HG02642 (cell line): Measurements from ENCODE around the gene ATAD3B.
"Not testable (repeated sequence)": the region's sequence is repeated elsewhere in the genome, so short reads cannot be mapped to it uniquely, and the experiment has no call there.

ENCODE experiments used
- ATAC-seq: cut with Tn5 transposase; IDR thresholded peaks from one replicate; pipeline ENCODE4 v1.9.1; 2021; ENCODE audit warnings: mild to moderate bottlenecking; ENCODE audit not compliant: unreplicated experiment, poor library complexity

ATAD3B gene

DNA sequence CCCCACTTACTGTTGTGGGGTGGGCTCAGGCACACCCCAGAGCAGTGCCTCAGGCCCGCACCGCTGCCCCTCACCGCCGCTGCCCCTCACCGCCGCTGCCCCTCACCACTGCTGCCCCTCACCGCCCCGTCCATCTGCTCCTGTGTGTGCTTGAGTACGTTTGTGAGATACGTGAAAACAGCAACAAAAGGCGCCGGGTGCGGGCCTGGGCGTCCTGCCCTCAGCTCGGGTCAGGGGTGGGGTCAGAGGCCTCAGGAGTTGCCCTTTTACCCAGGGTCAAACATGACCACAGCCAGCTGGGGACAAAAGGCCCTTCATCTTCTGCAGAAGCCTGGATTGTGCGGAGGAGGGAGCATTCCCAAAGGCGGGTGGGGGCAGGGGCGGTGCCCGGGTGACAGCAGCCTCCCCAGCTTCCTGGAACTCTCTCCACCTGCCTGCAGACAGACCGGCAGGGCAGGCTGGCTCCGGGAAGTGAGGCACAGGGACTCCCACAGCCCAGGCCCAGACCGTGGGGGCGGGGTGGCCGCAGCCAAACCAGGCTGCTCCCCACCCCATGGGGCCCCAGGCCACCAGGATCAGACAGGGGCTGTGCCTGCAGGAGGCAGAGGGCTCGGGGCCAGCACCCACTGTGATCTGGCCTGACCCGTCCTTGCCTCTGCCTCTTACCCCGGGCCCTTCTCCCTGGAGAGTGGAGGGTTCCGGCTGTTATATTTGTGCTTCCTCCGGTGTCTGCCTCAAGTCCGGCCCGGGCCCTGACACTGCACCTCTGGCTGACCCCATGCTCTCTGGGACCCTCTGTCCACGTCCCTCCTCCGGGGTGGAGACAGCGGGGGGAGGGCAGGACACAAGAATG, 38.4 kb upstream of the ATAD3B start:
- no peak for ATAC-seq

DNA sequence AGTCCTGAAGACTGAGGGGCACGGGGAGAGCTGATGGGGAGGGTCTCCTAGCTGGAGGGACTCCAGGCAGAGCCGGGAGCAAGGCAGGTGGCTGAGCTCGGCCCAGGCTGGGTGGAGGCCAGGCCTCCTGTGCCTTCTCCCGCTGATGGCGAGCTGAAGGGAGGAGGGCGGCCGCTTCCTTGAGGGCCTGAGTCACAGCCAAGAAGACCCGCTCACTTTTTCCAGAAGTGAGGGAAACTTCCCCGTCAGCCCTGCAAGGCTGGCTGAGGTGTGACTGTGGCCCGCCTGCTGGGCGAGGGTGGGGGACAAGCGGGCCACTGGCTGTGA, 37.8 kb upstream of the ATAD3B start:
- ATAC-seq, result no peak

DNA sequence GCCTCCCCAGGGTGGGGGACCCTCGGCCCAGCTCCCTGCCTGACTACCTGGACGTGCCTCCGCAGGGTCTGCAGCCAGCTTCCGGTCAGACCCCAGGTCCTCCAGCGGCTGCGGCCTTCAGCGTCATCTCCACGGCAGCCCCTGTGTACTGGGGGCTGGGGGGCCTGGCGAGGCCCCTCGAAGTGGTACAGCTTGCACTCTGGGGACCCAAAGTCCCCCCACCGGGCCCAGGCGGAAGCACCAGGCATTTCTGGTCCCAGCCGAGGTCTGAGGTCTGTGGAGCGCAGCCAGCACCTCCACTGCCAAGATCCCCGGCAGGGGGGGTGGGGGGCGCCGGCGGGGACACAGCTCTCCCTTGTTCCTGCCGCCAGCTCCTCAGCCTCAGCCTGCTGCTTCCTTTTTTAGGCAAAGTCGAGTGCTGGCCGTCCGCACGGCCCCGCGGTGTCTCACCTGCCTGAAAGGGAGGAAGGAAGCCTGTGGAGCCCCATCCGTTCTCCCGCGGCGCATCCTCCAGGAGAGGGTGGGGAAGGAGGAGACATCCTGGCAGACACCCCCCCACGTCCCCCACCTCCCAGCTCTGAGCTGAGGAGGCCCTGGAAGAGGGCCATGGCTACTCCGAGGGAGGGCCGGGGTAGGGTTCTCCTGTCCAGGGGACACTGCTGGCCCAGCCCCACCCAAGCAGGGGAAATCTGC, 37.3 kb upstream of the ATAD3B start:
- no peak for ATAC-seq

DNA sequence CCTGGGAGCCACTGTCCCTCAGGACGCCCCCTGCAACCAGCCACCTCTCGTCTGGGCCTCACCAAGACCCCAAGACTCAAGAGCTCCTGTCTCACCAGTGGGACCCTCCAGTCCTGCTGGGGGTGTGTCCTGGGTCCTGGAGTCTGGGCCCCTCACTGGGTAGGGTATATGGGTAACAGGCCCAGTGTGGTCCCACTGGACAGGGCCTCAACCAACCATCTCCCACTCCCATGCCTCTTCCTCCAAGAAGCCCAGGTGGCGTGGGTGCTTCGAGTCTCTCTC, 36.8 kb upstream of the ATAD3B start:
- ATAC-seq, result no peak

DNA sequence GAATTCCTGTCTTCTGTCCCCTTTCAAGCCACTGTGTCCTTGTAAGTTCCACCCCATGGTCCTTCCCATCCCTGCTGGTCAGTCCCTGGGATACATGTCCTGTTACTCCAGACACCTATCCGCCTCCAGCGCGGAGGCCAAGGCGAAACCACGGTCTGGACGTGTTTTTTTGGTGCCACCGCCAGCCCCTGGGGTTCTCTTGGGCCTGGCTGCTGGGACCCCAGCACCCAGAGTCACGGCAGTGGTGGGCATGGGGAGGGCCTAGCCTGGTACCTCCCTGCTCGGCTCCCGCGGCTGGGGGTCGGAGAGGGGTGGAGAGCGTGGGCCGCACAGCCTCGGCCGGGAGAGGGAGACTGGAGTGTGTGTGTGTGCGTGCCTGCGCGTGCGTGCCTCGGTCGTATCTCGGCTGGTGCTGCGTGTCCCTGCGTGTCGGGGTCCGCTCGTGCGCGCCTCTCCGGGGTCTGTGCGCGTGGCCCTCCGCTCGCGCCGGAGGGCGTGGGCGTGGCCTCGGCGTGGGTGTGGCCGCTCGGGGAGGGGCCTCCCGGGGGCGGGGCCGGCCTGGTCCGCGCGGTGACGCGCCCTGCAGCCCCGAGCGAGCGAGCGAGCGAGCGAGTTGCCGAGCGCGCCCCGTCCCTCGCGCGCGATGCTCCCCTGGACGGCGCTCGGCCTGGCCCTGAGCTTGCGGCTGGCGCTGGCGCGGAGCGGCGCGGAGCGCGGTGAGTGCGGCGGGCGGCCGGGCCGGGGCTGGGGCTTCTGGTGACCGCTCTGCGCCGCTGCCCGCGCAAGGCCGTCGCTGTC, 36.3 kb upstream of the ATAD3B start, which contains the start of gene VWA1:
TSS of gene VWA1 (plus strand) at position 585 of the 798 bp plus-strand sequence. CDS start at position 644, 59 bp downstream.
- ATAC-seq, result peak; percentile 45

DNA sequence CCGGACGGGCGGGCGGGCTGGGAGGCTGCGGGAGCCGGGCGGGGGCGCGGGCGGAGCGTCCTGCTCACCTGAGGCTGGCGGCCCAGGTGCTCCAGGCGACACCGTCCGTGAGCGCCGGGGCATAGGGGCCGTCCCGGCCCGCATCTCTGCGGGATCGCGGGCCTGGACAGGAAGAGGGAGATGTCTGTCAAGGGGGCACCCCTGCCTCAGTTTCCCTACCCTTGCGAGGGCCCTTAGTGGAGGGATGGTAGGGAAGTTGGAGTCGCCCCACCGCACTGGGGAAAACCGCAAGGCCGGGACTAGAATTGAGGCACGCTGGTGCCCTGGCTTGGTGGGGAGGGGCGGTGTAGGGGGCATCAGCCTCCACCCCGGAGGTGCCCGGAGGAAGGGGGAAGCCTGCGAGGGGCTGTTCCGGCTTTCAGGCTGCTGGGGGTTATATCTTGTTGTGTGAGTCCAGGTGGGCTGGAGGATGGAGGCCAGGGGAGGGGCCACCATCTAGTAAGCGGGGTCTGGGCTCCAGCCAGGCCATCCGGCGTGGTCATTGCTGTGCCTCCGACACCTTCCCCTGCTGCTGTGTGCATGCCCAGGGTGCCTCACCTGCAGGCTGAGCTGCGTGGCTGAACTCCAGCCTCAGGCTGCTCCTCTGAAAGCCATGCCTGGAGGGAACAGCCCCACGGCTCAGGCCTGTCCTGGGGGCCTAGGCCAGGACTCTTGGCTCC, 35.5 kb upstream of the ATAD3B start:
- ATAC-seq, result no peak

DNA sequence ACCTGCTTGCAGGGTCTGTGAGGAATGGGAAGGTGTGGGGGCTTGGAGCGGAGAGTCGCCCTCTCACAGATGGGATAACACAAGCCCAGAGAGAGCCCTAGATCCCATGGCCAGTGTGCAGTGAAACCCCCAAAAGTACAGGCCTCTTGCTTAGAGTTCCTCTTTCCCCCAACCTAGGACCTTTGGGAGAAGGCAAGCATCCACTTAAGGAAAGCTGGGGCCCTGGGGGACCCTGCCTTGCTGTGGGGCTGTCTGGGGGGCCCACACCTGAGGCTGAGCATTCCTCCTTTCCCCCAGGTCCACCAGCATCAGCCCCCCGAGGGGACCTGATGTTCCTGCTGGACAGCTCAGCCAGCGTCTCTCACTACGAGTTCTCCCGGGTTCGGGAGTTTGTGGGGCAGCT, 34.9 kb upstream of the ATAD3B start:
- ATAC-seq, result no peak

DNA sequence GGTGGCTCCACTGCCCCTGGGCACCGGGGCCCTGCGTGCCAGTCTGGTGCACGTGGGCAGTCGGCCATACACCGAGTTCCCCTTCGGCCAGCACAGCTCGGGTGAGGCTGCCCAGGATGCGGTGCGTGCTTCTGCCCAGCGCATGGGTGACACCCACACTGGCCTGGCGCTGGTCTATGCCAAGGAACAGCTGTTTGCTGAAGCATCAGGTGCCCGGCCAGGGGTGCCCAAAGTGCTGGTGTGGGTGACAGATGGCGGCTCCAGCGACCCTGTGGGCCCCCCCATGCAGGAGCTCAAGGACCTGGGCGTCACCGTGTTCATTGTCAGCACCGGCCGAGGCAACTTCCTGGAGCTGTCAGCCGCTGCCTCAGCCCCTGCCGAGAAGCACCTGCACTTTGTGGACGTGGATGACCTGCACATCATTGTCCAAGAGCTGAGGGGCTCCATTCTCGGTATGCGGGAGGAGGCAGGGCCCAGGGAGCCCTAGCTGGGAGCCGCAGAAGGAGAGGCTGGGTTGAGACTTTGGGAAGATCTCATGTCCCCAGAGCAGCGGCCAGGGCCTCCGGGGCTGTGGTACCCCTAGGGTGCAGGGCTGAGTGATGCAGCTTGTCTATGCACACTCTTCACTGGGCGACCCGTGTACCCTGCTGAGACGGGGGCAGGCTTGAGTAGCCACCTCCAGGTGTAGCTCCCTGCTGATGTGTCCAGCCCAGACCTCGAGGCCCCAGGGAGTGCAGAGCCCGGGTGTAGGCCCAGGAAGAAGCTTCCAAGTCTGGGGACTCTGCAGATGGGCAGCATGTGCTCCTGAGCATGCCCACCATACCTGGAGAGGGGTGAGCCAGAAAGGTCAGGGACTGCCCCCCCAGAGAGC, 34.3 kb upstream of the ATAD3B start:
- ATAC-seq, result no peak

DNA sequence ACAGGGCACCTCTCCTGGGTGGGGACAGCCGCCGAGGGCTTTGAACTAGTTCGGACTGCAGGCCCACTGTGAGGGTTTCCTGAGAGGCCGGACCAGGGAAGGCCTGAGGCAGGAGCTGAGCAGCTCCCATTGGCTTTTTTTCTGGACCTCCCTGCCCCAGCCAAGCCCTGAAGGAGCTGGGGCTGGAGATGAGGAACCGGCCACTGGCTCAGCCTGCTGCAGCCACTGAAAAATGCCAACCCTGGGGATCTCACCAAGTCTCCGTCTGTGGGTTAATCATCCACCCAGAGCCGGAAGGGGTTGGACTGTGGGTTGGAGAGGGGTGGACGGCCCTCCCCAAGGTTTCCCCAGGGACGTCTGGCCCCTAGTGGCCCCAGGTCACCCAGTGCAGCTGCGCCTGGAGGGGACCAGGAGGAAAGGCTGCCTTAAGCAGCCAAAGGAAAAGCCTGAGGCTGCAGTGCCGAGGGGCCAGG, 33.6 kb upstream of the ATAD3B start:
- peak; percentile 32 for ATAC-seq

DNA sequence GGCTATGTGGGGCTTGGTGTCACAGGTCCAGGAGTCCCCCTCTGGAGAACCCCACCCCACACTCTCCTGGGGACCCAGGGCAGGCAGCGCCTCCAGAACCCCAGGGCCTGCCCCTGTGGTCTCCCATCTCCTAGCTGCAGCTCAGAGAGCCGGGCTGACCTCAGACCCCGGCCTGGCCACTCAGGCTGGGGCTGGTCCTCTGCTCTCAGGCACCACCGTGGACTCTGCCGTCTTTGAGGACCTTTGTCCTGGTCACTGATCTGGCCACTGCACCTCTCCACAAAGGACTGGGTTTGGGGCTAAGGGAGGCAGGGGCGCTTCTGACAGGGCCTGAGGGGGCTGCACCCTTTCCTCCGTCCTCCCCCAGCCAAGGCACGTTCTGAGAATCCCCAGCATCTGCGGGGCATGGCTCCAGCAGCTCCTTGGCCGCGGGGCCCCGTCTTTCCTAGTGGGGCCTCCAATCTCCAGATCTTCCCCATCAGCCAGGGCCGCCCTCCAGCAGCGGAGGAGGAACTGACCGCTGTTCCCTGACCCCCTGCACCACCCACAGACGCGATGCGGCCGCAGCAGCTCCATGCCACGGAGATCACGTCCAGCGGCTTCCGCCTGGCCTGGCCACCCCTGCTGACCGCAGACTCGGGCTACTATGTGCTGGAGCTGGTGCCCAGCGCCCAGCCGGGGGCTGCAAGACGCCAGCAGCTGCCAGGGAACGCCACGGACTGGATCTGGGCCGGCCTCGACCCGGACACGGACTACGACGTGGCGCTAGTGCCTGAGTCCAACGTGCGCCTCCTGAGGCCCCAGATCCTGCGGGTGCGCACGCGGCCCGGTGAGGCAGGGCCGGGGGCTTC, 32.8 kb upstream of the ATAD3B start:
- no peak for ATAC-seq

DNA sequence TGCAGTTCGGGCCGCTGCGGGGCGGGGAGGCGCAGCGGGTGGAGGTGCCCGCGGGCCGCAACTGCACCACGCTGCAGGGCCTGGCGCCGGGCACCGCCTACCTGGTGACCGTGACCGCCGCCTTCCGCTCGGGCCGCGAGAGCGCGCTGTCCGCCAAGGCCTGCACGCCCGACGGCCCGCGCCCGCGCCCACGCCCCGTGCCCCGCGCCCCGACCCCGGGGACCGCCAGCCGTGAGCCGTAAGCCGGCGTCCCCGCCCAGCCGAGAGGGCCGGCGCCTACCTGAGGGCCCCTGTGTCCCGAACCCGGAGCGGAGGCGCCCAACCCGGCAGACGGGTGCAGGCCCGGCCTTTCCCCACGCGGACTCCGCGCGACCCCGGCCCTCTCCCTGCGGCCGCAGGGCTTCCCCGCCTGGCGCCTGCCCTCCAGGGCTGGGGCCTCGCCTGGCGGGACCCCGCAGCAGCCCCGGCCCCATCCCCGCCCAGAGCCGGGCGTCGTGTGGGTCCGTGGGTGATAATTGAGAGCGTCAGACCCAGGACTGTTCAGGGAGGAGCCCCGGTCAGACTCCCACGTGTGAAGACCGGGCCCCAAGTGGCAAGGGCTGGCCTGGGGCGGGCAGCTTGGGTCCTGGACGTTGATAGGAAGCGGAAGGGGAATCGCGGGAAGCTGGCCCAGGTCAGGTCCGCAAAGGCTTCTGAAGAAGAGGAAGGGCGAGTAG, 31.9 kb upstream of the ATAD3B start:
- no peak for ATAC-seq

DNA sequence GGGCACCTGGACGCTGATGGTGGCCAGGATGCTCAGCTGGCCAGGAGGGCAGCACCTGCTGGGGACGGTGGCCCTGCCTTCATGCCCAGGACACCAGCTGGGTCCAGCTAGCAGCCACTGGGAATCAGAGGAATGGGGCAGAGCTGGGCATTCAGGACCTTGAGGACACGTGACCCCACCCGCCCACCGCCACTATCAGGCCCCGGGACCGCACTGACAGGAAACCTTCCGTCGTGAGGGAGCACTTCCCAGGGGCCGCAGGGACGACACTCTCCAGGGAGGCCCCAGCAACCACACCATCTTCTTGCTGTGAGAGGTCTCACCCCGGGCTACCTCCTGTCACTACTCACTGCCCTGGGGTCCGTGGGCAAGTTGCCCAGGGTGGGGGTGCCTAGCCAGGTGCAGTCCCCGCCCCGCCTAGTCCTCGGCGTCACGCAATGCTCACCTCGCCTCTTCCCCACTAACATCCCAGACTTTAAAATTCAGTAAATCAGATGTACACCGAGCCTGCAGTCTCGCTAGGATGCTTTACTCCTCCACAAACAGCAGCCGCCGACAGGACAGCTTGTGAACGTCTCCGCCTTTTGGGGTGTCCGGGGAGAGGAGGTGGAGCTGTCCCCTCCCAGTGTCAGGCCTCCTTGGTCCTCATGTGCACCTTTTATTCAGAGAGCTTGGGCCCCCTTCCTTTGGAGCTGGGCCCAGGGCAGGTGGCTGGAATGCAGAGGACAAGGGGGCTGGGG, 31.1 kb upstream of the ATAD3B start:
- no peak for ATAC-seq

DNA sequence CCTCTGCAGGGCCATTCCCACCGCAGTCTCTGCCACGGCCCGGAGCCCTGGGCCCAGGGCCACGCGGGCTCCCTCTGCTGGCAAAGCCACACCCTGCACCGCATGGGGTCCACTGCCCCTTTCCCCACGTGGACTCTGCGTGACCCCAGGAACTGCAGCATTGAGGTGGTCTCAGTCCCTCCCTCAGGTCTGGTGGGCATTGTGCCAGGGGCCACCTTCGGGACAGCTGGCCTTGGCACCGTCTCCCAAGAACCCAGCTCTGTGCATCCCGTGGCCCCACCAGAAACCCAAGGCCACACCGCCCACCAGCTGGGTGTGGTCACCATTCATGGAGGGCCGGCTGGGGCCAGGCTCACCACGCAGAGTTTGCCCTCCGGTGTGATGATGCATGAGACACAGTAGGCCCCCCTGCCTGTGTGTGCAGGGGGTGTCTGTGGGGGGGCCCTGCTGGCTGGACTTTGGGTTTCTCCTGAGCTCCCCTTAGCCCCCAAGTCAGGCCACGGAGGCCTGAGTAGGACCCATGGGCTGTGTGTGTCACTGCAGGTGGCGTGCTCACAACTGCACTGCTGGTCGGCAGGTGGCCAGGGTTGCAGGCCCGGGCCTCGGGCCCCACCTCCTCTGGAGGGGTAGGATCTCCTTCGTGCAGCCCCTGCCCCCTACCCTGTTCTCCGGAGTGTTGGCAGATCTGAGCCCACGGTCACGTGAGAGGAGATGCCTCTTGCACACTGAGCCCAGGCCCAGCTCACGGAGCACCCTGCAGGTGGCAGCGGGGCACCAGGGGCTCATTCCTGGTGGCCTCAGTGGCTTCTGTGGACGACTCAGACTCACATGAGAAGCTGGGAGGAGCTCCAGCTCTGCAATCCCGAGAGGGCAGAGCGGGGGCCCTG, 30.3 kb upstream of the ATAD3B start:
- ATAC-seq, result no peak

DNA sequence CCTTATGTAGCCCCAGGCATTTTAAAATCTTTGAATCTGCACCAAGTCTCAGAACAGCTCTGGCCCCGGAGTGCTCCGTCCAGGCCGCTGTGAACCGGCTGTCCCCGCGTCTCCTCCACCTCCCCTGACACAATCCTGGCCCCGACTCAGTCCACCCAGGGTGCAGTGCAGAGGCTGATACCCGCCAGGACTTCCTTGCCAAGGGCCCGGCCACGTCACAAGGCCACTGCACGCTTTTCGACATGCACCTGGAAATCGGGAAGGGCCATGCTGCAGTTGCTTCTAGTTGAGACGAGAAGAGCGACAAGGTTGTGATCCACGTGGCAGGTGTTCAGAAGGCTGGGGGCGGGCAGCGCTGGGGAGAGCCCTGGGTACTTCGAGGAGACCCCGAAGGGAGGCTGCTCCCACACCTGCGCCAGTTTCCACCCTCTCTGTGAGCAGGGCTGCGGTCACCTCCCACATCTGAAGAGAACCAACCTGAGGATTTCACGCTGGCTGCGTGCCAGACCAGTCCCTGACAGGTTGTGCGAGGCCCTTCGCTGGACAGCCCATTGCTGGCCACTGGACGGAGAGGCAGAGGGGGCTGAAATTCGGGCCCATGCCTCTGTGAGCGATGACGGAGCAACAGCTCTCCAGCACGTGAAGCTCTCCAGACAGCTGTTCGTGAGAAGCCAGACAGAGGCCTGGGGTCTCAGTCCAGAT, 29.3 kb upstream of the ATAD3B start:
- ATAC-seq, result no peak

DNA sequence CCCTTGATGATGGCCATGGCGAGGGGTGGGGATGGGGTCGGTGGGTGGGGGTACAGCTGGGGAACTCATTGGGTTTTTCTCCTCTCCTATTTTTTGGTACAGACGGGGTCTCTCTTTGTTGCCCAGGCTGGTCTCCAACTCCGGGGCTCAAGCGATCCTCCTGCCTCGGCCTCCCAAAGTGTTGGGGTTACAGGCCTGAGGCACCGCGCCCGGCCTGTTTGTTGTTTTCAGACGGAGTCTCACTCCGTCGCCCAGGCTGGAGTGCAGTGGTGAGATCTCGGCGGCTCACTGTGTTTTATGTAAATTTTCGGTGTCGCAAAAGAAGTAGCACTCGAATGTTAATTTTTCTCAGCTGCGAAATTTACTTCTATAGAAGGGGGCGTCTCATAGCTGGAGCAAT, 24.9 kb upstream of the ATAD3B start:
- not testable (repeated sequence) for ATAC-seq
